Measurements from ENCODE around the gene OSGIN1. TPM values are rescaled to one million over a fixed set of nuclear protein-coding genes. Genes with fewer than 3 reads are reported as not detected.

The OSGIN1 gene
- total and polyA plus RNA-seq, 3 donors from 2014 or later: 12.3 to 18.5 (median 13.5) TPM

DNA sequence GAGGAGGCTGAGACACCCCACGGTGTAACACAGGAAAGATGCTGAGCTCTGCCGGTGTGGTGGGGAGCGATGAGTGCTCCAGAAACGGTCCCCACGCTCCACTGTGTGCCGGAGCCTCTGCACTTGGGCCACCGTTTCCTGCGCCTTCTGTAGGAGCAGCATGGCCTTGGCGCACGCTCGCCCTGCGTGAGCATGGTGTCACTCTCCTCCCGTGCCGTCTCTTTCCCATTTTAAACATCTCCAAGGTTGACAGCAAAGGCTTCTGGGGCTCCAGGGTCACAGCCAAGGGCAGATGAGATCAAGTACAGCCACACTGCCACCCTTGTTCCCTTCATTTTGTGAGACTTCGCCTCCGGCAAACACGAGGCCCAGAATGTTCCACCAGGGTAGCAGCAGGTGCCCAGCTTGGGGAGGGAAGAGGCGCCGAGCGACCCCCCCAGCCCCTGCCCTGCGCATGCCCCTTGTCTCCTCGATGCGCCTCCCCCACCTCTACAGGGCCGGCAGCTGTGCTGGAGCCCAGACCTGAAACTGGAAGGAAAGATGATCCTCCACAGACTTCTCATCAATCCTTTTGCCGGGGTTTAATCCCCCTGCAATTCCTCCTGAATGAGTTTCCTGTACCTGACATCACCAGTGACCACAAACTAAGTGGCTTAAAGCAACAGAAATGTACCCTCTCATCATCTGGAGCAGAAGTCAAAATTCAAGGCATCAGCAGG is 19.9 kb upstream of the OSGIN1 start:
- peaks cover 7% of the 10 kb centered on the region for H3K4me1 ChIP-seq
- H3K36me3 ChIP-seq (ENCODE audit: low read depth, missing control alignments): no peaks in the 10 kb centered on the region
- no peak overlapping the region for H3K27ac ChIP-seq
- no peaks in the 10 kb centered on the region for H3K9me3 ChIP-seq
- no peak for TF ChIP-seq POLR2A (IDR thresholded peaks at IDR 0.05)
- TF ChIP-seq, protein P1, sequence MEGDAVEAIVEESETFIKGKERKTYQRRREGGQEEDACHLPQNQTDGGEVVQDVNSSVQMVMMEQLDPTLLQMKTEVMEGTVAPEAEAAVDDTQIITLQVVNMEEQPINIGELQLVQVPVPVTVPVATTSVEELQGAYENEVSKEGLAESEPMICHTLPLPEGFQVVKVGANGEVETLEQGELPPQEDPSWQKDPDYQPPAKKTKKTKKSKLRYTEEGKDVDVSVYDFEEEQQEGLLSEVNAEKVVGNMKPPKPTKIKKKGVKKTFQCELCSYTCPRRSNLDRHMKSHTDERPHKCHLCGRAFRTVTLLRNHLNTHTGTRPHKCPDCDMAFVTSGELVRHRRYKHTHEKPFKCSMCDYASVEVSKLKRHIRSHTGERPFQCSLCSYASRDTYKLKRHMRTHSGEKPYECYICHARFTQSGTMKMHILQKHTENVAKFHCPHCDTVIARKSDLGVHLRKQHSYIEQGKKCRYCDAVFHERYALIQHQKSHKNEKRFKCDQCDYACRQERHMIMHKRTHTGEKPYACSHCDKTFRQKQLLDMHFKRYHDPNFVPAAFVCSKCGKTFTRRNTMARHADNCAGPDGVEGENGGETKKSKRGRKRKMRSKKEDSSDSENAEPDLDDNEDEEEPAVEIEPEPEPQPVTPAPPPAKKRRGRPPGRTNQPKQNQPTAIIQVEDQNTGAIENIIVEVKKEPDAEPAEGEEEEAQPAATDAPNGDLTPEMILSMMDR (IDR thresholded peaks at IDR 0.05): no peak
- no peak for DNase-seq
- WGBS, 2 donors: 85% methylated on average over 22 to 25 of the region's 25 CpGs
- H3K4me3 ChIP-seq: no peak overlapping the region
- H3K27me3 ChIP-seq: no peaks in the 10 kb centered on the region
- intact Hi-C loops (cut with DNase I; ENCODE audit: low total_unique reads): no loop called here

DNA sequence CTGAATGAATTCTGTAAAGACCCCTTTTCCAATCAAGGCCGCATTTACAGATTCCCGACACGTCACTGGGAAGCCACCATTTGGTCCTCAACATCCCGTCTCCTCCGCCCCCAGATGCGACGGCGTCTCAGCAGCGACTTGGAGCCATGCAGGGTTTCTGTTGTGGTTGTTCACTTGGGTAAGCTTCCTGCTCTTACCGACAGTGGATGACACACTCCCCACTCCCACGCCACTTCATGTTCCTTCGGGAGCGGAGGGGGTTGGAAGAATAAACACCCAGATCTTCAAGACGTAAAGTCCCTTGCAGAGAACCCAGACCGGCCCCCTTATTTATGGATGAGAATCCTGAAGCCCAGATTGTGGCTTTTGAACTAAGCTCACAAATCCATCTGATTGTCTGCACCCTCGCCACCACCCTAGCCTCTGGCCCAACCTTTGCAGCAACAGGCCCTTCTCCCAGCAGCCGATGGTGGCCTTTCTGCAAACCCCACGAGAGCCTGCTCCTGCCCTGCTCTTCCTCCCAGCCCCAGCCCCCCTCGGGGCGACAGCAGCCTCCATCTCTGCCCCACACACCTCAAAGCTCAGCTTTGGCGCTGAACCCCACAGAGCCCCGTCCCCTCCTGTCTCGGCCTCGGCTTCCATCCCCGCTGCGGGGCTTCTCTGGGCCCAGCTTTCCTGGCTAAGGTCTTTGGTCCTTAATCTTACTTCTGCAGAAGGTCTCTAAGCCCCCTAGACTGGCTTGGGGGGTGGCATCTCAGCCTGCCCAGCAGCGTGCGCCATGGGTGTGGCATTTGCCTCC is 19.0 kb upstream of the OSGIN1 start:
- H3K4me1 ChIP-seq: peaks cover 7% of the 10 kb centered on the region
- no peak for DNase-seq
- no peak overlapping the region for H3K4me3 ChIP-seq
- no peak for TF ChIP-seq POLR2A (IDR thresholded peaks at IDR 0.05)
- TF ChIP-seq, protein P1 (IDR thresholded peaks at IDR 0.05): no peak
- no peak overlapping the region for H3K27ac ChIP-seq
- no peaks in the 10 kb centered on the region for H3K27me3 ChIP-seq
- H3K9me3 ChIP-seq: no peaks in the 10 kb centered on the region
- intact Hi-C loops (cut with DNase I; ENCODE audit: low total_unique reads): no loop called here
- 84 to 87% methylated on average over 26 to 28 of the region's 28 CpGs for WGBS, 2 donors
- H3K36me3 ChIP-seq (ENCODE audit: low read depth, missing control alignments): no peaks in the 10 kb centered on the region

DNA sequence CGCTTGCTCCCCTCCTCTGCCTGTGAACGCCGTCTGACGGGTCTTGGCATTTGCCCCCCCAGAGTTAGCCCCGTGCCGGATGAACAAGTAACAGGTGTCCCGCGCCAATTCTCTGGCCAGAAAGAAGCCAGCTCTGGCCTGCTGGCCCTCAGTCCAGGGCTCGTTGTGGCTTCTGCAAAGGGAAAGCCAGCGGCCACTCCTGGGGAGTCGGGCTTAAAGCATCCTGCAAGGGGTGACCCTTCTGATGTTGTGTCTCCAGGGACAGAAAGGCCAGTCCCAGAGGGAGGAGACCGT is 18.4 kb upstream of the OSGIN1 start:
- 72 to 81% methylated on average over 6 to 12 of the region's 12 CpGs for WGBS, 2 donors
- intact Hi-C loops (cut with DNase I; ENCODE audit: low total_unique reads): no loop called here
- Histone ChIP-seq H3K36me3 (ENCODE audit: low read depth, missing control alignments) (no peaks in the 10 kb centered on the region), H3K27me3 (no peaks in the 10 kb centered on the region), H3K27ac (no peak overlapping the region), H3K4me1 (peaks cover 7% of the 10 kb centered on the region), H3K4me3 (no peak overlapping the region), H3K9me3 (no peaks in the 10 kb centered on the region)
- no peak for TF ChIP-seq POLR2A (IDR thresholded peaks at IDR 0.05)
- TF ChIP-seq, protein P1 (IDR thresholded peaks at IDR 0.05): no peak
- DNase-seq: no peak

DNA sequence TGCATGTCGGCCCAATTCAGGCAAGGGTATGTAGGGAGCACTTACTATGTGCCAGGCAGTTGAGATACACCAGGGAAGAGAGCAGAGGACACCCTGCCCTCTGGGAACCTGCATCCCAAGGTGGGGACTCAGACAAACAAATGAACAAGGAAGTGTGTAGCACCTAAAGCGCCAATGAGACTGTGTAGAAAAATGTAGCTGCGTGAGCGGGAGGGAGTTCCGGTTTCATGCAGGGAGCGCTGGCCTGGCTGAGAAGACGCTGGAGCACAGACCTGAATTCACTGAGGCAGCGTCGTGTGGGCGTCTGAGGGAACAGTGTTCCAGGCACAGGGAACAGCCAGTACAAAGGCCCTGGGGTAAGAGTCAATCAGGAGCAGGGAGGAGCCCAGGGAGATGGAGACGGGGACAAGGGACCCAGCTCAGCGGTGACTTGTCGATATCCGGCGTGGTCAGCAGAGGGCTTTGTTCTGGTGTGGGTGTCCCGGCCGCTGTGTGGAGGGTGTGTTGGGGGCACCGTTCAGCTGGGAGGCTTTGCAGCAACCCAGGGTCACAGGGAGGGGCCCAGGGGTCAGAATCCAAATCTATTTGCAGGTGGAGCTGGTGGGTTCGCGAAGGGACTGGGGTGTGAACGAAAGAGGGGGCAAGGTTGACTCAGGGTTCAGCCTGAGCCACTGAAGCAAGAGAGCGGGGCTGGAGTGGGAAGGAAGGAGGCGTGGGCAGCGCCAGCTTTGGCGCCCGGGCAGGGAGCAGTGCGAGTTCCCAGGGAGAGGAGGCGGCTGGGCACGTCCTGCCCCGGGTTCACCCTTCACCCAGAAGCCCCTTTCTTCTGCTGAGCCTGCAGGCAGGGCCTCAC is 17.8 kb upstream of the OSGIN1 start:
- intact Hi-C loops (cut with DNase I; ENCODE audit: low total_unique reads): no loop called here
- H3K27ac ChIP-seq: no peak overlapping the region
- DNase-seq: no peak
- H3K4me1 ChIP-seq: peaks cover 5% of the 10 kb centered on the region
- H3K4me3 ChIP-seq: no peak overlapping the region
- no peaks in the 10 kb centered on the region for H3K9me3 ChIP-seq
- no peaks in the 10 kb centered on the region for H3K36me3 ChIP-seq (ENCODE audit: low read depth, missing control alignments)
- no peaks in the 10 kb centered on the region for H3K27me3 ChIP-seq
- WGBS, 2 donors: 89 to 92% methylated on average over 28 to 29 of the region's 30 CpGs
- TF ChIP-seq, protein P1 (IDR thresholded peaks at IDR 0.05): no peak
